Measurements from ENCODE around the gene ATP2C2.

DNA sequence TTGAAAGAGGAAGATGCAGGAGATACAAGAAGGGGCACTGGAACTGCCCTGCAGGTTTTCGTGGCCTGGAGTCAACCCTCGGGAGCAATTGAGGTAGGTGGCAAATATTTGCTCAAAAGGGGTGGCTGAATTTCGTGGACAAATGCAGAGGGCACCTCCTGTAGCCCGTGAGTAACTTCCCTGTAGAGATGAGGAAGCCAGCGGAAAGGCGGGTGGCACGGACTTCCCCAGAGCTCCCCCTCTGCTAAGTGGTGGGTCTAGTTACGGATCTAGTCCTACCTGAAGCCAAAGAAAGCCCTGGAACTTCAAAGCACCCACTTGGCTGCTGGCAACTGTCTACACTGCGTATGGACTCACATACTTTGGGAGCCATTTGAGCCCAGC is 1.0 kb upstream of the ATP2C2 start:
- TF ChIP-seq CTCF (IDR thresholded peaks at IDR 0.05): no peak
- no peak for TF ChIP-seq EZH2 (IDR thresholded peaks at IDR 0.05; ENCODE audit: borderline replicate concordance, insufficient read depth, low read depth, low read length, poor library complexity, severe bottlenecking)

Data from B cell (primary cell).